Daoy (cell line): ENCODE data around the gene IFITM2. TPM values are rescaled to one million over a fixed set of nuclear protein-coding genes. Genes with fewer than 3 reads are reported as not detected.
"Not testable (repeated sequence)": the region's sequence is repeated elsewhere in the genome, so short reads cannot be mapped to it uniquely, and the experiment has no call there.

Experiments used
- DNase-seq: peaks from one replicate; pipeline ENCODE4 v3.0.0-alpha.2; 2015; ENCODE audit warnings: low read depth
- total RNA-seq: library from RNA; depleted of rRNA; stranded (reverse); fragments of >200 nt; shearing (Covaris generic); gene quantifications from 2 replicates; pipeline ENCODE4 v1.2.3, GENCODE V29; 2014

Gene IFITM2
- total RNA-seq, 1 experiment from 2014 or later, result 6.1 TPM

GRCh38 chr11:340539-341512, 33.2 kb downstream of the IFITM2 start:
- DNase-seq, result no peak

GRCh38 chr11:342328-342727, 34.7 kb downstream of the IFITM2 start:
- DNase-seq, result no peak

- no peak for DNase-seq
Measured at GRCh38 chr11:344836-345578, 37.4 kb downstream of the IFITM2 start.

- no peak for DNase-seq
Measured at GRCh38 chr11:346529-346928, 38.9 kb downstream of the IFITM2 start.

GRCh38 chr11:349270-349954, 41.8 kb downstream of the IFITM2 start:
- DNase-seq, result not testable (repeated sequence)

GRCh38 chr11:350033-350722, 42.6 kb downstream of the IFITM2 start:
- DNase-seq, result not testable (repeated sequence)

GRCh38 chr11:350723-351255, 43.2 kb downstream of the IFITM2 start:
- DNase-seq, result no peak

GRCh38 chr11:351411-351810, 43.8 kb downstream of the IFITM2 start:
- no peak for DNase-seq

GRCh38 chr11:352456-353031, 44.9 kb downstream of the IFITM2 start:
- DNase-seq, result no peak

- DNase-seq, result no peak
Measured at GRCh38 chr11:353179-353873, 45.7 kb downstream of the IFITM2 start.

GRCh38 chr11:355581-356458, 48.2 kb downstream of the IFITM2 start:
- peak; percentile 84 for DNase-seq

GRCh38 chr11:356610-357009, 49.0 kb downstream of the IFITM2 start:
- DNase-seq, result no peak

GRCh38 chr11:357582-357981, 50.0 kb downstream of the IFITM2 start:
- no peak for DNase-seq

GRCh38 chr11:358129-358800, 50.6 kb downstream of the IFITM2 start:
- no peak for DNase-seq
